GM12875 (cell line): ENCODE results near the gene DGKQ.
A peak's percentile ranks its signal among the peaks of the same experiment; 100 is the strongest.

Experiments
- H3K4me3 ChIP-seq: one replicate; pipeline ENCODE4 v1.5.1; 2011; ENCODE audit warnings: low read depth, low read length, control low read depth
- TF ChIP-seq, protein P1 (sequence below): IDR thresholded peaks from 2 replicates; pipeline ENCODE4 v1.5.1; 2011; ENCODE audit warnings: low read depth, mild to moderate bottlenecking, control low read depth, inconsistent platforms, low read length, moderate library complexity, borderline replicate concordance; ENCODE audit not compliant: insufficient read depth

The DGKQ gene

DNA sequence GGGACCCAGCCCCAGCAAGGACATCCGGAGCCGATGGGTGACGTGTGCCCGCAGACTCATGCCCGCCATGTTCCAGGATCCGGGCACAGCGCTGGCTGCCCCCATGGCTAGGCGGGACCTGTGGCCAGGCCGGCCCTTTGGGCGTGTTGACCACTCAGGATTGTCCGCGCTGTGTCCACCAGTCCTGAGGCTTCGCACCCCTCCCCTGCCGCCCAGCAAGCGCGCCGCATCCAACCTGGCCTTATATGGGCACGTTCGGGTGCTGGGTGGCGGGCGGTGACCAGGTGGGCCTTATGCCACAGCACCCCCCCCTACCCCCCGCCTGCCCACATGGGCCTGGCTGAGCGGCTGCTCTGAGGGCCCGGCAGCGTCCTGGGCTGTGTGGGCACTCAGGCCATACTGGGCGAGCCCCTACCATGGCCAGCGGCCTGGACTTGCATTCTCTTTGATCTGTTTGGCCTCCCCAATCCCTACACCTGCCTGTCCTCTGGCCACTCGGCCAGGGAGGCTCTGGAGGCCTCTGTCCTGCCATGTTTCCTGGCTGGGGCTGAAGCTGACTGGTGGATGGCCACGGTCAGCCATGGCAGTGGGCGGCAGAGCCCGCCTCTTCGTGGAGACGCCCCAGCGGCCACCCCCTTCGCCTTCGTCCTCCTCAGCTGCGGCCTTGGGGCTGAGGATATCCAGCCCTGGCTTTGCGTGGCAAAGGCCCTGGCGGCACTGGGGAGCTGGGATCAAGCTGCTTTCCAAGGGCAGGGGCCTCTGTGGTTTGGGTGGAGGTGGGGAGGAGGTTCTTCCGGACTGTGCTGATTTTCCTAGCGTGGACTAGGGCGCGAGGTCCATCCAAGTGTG lies 40.1 kb upstream of the DGKQ start:
- H3K4me3 ChIP-seq: no peak overlapping the region
- TF ChIP-seq, protein P1, sequence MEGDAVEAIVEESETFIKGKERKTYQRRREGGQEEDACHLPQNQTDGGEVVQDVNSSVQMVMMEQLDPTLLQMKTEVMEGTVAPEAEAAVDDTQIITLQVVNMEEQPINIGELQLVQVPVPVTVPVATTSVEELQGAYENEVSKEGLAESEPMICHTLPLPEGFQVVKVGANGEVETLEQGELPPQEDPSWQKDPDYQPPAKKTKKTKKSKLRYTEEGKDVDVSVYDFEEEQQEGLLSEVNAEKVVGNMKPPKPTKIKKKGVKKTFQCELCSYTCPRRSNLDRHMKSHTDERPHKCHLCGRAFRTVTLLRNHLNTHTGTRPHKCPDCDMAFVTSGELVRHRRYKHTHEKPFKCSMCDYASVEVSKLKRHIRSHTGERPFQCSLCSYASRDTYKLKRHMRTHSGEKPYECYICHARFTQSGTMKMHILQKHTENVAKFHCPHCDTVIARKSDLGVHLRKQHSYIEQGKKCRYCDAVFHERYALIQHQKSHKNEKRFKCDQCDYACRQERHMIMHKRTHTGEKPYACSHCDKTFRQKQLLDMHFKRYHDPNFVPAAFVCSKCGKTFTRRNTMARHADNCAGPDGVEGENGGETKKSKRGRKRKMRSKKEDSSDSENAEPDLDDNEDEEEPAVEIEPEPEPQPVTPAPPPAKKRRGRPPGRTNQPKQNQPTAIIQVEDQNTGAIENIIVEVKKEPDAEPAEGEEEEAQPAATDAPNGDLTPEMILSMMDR: no peak

DNA sequence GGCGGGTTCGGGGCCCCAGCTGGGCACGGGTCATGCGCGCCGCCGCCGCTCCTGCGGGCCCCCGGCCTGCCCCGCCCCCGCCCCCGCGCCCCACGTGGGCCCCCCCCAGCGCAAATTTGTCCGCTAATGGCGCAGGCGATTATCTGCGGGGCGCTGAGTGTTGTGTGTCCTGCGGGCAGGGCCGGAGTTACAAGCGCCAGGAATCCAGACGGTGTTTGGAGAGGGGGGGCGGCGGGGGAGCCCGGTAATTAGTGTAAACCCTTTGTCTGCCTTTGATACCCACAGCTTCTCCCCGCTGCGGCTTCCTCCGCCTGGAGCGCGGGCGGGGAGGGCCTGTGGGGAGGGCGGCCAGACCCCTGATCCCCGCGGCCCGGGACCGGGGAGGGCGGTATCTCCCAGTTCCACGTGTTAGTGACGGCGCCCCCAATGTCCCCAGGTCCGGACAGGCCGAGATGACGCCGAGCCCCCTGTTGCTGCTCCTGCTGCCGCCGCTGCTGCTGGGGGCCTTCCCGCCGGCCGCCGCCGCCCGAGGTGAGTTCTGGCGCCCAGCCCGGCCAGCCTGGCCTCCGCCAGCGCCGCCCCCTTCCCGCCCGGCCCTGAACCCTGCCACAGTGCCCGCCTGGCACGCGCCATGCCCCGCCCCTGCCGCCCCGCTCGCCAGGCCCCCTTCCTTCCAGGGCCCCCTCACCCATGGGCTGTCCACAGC lies 38.8 kb upstream of the DGKQ start:
- H3K4me3 ChIP-seq: peak overlapping the region; percentile 6
- TF ChIP-seq, protein P1: no peak

DNA sequence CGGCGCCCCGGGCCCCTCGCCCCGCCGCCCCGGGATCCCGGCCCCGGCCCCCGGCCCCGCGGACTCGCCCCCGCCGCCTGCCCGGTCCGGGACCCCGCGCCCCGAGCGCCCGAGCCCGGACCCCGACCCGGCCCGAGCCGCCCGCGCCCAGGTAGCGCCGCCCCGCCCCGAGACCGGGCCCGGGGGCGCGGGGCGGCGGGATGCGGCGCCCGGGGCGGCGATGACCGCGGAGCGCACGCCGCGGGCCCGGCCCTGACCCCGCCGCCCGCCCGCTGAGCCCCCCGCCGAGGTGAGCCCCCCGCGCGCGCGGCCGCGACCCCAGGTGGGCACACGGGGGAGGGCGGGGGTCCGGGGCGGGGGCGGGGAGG lies 38.3 kb upstream of the DGKQ start:
- TF ChIP-seq, protein P1: no peak
- H3K4me3 ChIP-seq: no peak overlapping the region

DNA sequence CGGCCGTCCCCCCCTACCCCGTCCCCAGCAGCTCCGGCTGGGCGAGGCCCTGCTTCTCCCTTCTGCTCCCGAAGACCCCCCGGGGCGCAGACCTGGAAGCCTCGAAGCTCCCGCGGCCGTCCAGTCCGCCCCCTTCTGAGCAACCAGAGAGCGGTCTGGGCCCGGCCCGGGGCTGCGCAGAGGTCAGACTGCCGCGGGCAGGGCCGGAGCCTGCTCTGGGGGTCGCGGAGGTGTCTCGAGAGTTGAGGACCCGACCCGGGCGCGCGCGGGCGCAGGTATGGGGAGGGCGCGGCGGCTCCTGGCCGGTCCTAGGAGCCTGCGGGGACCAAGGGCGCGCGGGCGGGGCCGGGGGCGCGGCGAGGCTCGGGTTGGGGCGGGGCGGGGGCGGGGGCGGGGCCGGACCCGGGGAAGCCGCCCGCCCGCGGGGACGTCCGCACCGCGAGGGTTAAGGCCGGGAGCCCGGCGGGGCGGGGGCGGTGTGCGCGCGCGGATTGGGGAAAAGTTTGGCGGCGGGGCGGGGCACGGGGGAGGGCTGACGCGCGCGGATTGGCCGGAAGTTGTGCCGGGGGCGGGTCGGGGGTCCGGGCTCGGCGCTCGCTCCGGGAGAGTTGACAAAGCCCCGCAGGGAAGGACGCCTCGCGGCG lies 37.8 kb upstream of the DGKQ start, which contains the start of gene FGFRL1:
Gene FGFRL1, plus strand, starts transcription at position 605 of the 644 bp plus-strand sequence. CDS start 860 bp downstream, outside the sequence.
- TF ChIP-seq, protein P1: no peak
- peak within 1 kb of the TSS; percentile 6 for H3K4me3 ChIP-seq

DNA sequence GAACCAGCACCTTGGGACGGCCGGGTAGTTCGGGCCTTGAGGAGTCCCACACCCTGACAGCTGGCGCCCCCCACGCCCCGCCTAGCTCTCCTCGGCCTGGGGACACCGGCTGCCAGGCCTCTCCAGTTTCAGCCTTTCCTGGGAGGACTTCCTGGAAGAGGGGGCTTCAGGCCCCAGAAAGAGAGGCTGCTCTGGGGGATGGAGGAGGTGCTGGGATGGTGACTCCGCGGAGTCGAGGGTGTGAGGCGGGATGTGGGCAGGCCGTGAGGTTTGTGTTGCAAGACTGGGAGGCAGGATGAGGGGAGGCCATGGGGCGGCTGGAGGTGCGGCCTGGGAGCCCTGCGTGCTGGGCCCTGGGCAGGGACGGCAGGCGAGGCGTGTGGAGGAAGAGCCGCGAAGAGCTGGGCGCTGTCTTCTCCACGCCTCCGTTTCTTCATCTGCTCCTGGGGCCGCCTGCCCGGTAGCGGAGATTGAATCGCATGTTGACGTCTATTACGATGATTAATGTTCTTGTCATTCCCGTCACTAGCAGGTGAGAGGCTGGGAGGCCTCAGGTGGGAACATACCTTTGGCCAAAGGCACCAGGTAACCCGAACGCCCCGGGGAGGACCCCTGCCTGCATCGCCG lies 37.1 kb upstream of the DGKQ start:
- H3K4me3 ChIP-seq: no peak overlapping the region
- TF ChIP-seq, protein P1: no peak

DNA sequence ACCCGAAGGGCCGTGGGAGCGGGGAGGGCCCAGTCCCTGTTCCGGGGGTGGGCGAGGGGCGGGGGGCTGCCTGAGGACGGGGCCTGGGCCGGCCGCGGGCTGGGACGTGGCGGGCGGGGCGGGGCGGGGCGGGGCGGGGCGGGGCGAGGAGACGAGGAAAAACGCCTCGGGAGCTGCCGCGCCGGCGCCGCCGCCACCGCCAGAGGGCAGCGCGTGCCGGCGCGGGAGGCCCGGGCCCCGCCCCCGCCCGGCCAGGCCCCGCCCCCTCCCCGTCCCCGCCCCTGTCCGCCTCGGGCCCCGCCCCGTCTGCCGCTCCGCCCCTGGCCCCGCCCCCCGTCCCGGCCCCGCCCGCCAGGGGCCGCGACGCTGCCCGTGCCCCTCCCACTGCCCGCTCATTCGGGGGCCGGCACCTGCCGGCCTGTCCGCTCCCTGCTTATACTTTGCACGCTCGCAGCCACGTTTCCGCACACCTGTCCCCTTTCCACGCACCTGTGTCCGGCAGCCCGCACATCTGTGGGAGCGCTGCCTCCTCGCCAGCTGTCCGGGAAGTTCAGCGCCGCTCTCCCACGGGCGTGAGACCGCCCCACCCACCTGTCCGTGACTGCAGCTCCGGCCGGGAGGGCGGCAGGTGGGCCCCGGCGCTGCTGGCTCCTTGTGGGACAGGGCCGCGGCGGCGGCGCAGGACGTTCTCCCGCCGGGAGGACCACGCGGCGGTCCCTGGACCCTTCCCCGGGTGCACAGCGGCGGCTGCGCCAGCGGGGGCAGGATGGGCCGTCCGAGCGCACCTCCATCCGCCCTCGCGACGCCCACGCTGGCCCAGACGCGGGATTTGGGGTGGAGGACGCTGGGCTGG lies 36.4 kb upstream of the DGKQ start:
- H3K4me3 ChIP-seq: peak overlapping the region; percentile 51
- TF ChIP-seq, protein P1: peak; percentile 13; the same call in 1 of the 2 replicates
